K562 (cell line): ENCODE results near the gene OR2V2. TPM values are rescaled to one million over a fixed set of nuclear protein-coding genes. Genes with fewer than 3 reads are reported as not detected.
A peak's percentile ranks its signal among the peaks of the same experiment; 100 is the strongest.

Experiments used
- ATF3 ChIP-seq, 2 experiments: fragments of 450-650 bp in 1 of 2; sonication (generic) in 1 of 2; formaldehyde crosslinking in 1 of 2; IDR thresholded peaks in 1 of 2; conservative IDR thresholded peaks in 1 of 2; 2 replicates each; pipeline versions ENCODE4 v1.6.1 to v1.8.1; 2016 to 2023; ENCODE audit warnings: mild to moderate bottlenecking in 2 of 2, moderate library complexity in 2 of 2, inconsistent platforms in 1 of 2, missing genetic modification reagents in 1 of 2
- CBX5 ChIP-seq: IDR thresholded peaks from 2 replicates; pipeline ENCODE4 v1.6.1; 2014; ENCODE audit warnings: low read depth, borderline replicate concordance
- ETV5 ChIP-seq: sonication (generic); formaldehyde crosslinking; IDR thresholded peaks from 2 replicates; pipeline ENCODE4 v1.4.0; 2020; ENCODE audit warnings: low read depth, mild to moderate bottlenecking, missing genetic modification reagents
- EWSR1 ChIP-seq: fragments of 450-650 bp; IDR thresholded peaks from 2 replicates; pipeline ENCODE4 v1.6.1; 2018; ENCODE audit warnings: borderline replicate concordance, mild to moderate bottlenecking, low read depth, moderate library complexity; ENCODE audit not compliant: partially characterized antibody
- FUS ChIP-seq: fragments of 200-400 bp; formaldehyde crosslinking; optimal IDR thresholded peaks from 2 replicates; pipeline ENCODE3; 2017; ENCODE audit warnings: low read depth, low read length
- KLF6 ChIP-seq: fragments of 250-450 bp; sonication (Bioruptor Pico); IDR thresholded peaks from 2 replicates; pipeline ENCODE4 v1.4.0; 2020; ENCODE audit warnings: mild to moderate bottlenecking, moderate library complexity, borderline replicate concordance
- LCOR ChIP-seq: sonication (generic); formaldehyde crosslinking; IDR thresholded peaks from 2 replicates; pipeline ENCODE4 v1.8.0; 2022; ENCODE audit warnings: mild to moderate bottlenecking, missing genetic modification reagents
- MAFG ChIP-seq: fragments of 450-650 bp; conservative IDR thresholded peaks from 2 replicates; pipeline ENCODE4 v1.6.1; 2016; ENCODE audit warnings: missing genetic modification characterization, missing compliant biosample characterization
- MAX ChIP-seq: sonication (generic); formaldehyde crosslinking; IDR thresholded peaks from 2 replicates; pipeline ENCODE4 v1.9.0; 2022; ENCODE audit warnings: mild to moderate bottlenecking, missing genetic modification reagents
- POLR2AphosphoS2 ChIP-seq: IDR thresholded peaks from 2 replicates; pipeline ENCODE4 v1.6.1; 2012; ENCODE audit warnings: low read length, improper control_type of control experiment
- POLR2H ChIP-seq: IDR thresholded peaks from 2 replicates; pipeline ENCODE4 v1.6.1; 2016; ENCODE audit warnings: missing genetic modification characterization, low read depth, mild to moderate bottlenecking, control low read depth, missing compliant biosample characterization, moderate library complexity
- PTRF ChIP-seq: fragments of 450-650 bp; IDR thresholded peaks from 2 replicates; pipeline ENCODE4 v1.6.1; 2016; ENCODE audit warnings: mild to moderate bottlenecking, missing genetic modification characterization, missing compliant biosample characterization
- RBM22 ChIP-seq: fragments of 200-400 bp; formaldehyde crosslinking; IDR thresholded peaks from 2 replicates; pipeline ENCODE4 v1.6.1; 2018; ENCODE audit warnings: low read length, low read depth; ENCODE audit not compliant: poor library complexity, severe bottlenecking
- RCOR1 ChIP-seq, 2 experiments: IDR thresholded peaks; 2 replicates each; pipeline ENCODE4 v1.6.1; 2012; ENCODE audit warnings: low read depth in 2 of 2, low read length in 2 of 2, borderline replicate concordance in 1 of 2, improper control_type of control experiment in 1 of 2
- RFX1 ChIP-seq: fragments of 450-650 bp; IDR thresholded peaks from 2 replicates; pipeline ENCODE4 v1.6.1; 2016; ENCODE audit warnings: mild to moderate bottlenecking, moderate library complexity
- SIX5 ChIP-seq, 2 experiments: IDR thresholded peaks; 2 replicates each; pipeline ENCODE4 v1.6.1; 2011; ENCODE audit warnings: low read length in 2 of 2, borderline replicate concordance in 1 of 2, low read depth in 1 of 2, mild to moderate bottlenecking in 1 of 2, moderate library complexity in 1 of 2; ENCODE audit not compliant: insufficient read depth in 1 of 2
- THAP12 ChIP-seq: fragments of 250-450 bp; sonication (Bioruptor Pico); IDR thresholded peaks from 2 replicates; pipeline ENCODE4 v1.9.0; 2021; ENCODE audit warnings: mild to moderate bottlenecking, inconsistent platforms
- U2AF1 ChIP-seq: fragments of 200-400 bp; formaldehyde crosslinking; optimal IDR thresholded peaks from 2 replicates; pipeline ENCODE3; 2017; ENCODE audit warnings: mild to moderate bottlenecking, low read depth, low read length, moderate library complexity
- ZBTB9 ChIP-seq: fragments of 450-650 bp; formaldehyde crosslinking; IDR thresholded peaks from 2 replicates; pipeline ENCODE4 v1.4.0; 2020; ENCODE audit warnings: mild to moderate bottlenecking, moderate library complexity
- ZNF174 ChIP-seq: fragments of 250-450 bp; sonication (Bioruptor Pico); IDR thresholded peaks from 2 replicates; pipeline ENCODE4 v1.4.0; 2020; ENCODE audit warnings: mild to moderate bottlenecking
- ZNF197 ChIP-seq: fragments of 200-800 bp; sonication (Bioruptor generic); IDR thresholded peaks from 2 replicates; pipeline ENCODE4 v1.6.1; 2016; ENCODE audit warnings: low read depth, missing genetic modification characterization, missing compliant biosample characterization
- ZNF507 ChIP-seq: conservative IDR thresholded peaks from 2 replicates; pipeline ENCODE4 v1.6.1; 2017; ENCODE audit warnings: missing genetic modification characterization, missing compliant biosample characterization
- ZNF551 ChIP-seq: fragments of 250-450 bp; sonication (Bioruptor Pico); IDR thresholded peaks from 2 replicates; pipeline ENCODE4 v1.5.0; 2021; ENCODE audit warnings: mild to moderate bottlenecking, moderate library complexity
- ZNF644 ChIP-seq: fragments of 200-800 bp; sonication (Bioruptor generic); IDR thresholded peaks from 2 replicates; pipeline ENCODE4 v1.6.1; 2016; ENCODE audit warnings: low read depth, missing genetic modification characterization, missing compliant biosample characterization
- polyA plus RNA-seq, 8 experiments: library from polyadenylated mRNA; depleted of rRNA in 4 of 8; stranded (reverse) in 5 of 8; unstranded in 3 of 8; fragments of >200 nt; fragmentation: Nextera tagmentation in 2 of 8; fragmentation: Illumina TruSeq in 1 of 8; extraction: Ambion mirVana in 2 of 8; extraction: Trizol in 1 of 8; gene quantifications; 2 replicates each; pipeline versions ENCODE4 v1.2.1 to v1.2.3, GENCODE V29; 2011 to 2014; ENCODE audit warnings: inconsistent platforms in 1 of 8, missing spikeins in 1 of 8
- total RNA-seq, 7 experiments: library from RNA; depleted of rRNA in 6 of 7; stranded (reverse); fragments of >200 nt in 6 of 7; fragmentation: Illumina TruSeq in 2 of 7; extraction: Trizol in 2 of 7; gene quantifications; 2 replicates each; pipeline versions ENCODE4 v1.2.1 to v1.2.3, GENCODE V29; 2011 to 2021; ENCODE audit warnings: low replicate concordance in 1 of 7

Gene OR2V2
- total and polyA plus RNA-seq, 9 of the 15 experiments (the other 6 are each of a cell fraction or from before 2014, with no cell fraction given), result 0.01 TPM; not detected in 8

GRCh38 chr5:181167814-181168488 is 20.6 kb downstream of the OR2V2 start (continued):
- TF ChIP-seq ZBTB9 (no peak), POLR2AphosphoS2 (no peak), THAP12 (no peak), ZNF174 (no peak), KLF6 (CRISPR knock-in tag) (no peak), LCOR (peak; percentile 49; the same call in 1 of the 2 replicates), ZNF551 (no peak), RCOR1 (IDR thresholded peaks at IDR 0.05; ENCODE audit: borderline replicate concordance in 1 of 2, low read depth in 2 of 2, low read length in 2 of 2) (peak in 1 of 2 experiments; percentile 58; a peak in 1 of 4 replicates), SIX5 (IDR thresholded peaks at IDR 0.05; ENCODE audit: borderline replicate concordance in 1 of 2, insufficient read depth in 1 of 2, low read depth in 1 of 2, low read length in 2 of 2) (no peak), FUS (no peak), RFX1 (no peak), ZNF644 (tag) (no peak), RBM22 (no peak), ZNF197 (CRISPR knock-in tag) (no peak), CBX5 (no peak), PTRF (tag) (no peak), POLR2H (tag) (no peak), U2AF1 (no peak), EWSR1 (no peak), MAX (CRISPR knock-in tag) (no peak), ZNF507 (tag) (no peak), ATF3 (IDR thresholded peaks at IDR 0.05) (no peak), ATF3 (CRISPR knock-in tag; conservative IDR thresholded peaks at IDR 0.05) (no peak), MAFG (tag) (no peak), ETV5 (CRISPR knock-in tag) (no peak)
